Thyroid gland (tissue), 4 donors: ENCODE data around the gene ERI2. TPM values are rescaled to one million over a fixed set of nuclear protein-coding genes. Genes with fewer than 3 reads are reported as not detected.
"Not testable (repeated sequence)": the region's sequence is repeated elsewhere in the genome, so short reads cannot be mapped to it uniquely, and the experiment has no call there.

ENCODE experiments used
- DNase-seq, 2 donors: peaks; one replicate each; pipeline ENCODE4 v3.0.0-alpha.2; 2019
- H3K27ac ChIP-seq, 3 donors: fragments of 200-600 bp; sonication (generic); 1 replicate in 2 of 3; 2 replicates in 1 of 3; pipeline ENCODE4 v1.5.1; 2016 to 2019; ENCODE audit warnings: mild to moderate bottlenecking in 1 of 3, moderate library complexity in 1 of 3
- H3K27me3 ChIP-seq: fragments of 200-600 bp; sonication (generic); one replicate; pipeline ENCODE4 v1.5.1; 2019
- H3K36me3 ChIP-seq, 2 donors: fragments of 200-600 bp; sonication (generic); one replicate each; pipeline ENCODE4 v1.5.1; 2016 to 2019
- H3K4me1 ChIP-seq, 2 donors: fragments of 200-600 bp; sonication (generic); one replicate each; pipeline ENCODE4 v1.5.1; 2017 to 2019
- H3K4me3 ChIP-seq, 3 donors: fragments of 200-600 bp; sonication (generic); replicated peaks in 1 of 3; 1 replicate in 2 of 3; 2 replicates in 1 of 3; pipeline ENCODE4 v1.5.1; 2016; ENCODE audit warnings: mild to moderate bottlenecking in 1 of 3
- H3K9me3 ChIP-seq: fragments of 200-600 bp; sonication (generic); one replicate; pipeline ENCODE4 v1.5.1; 2017
- CTCF ChIP-seq, 6 experiments: fragments of 200-600 bp in 3 of 6; fragments of 450-650 bp in 3 of 6; sonication (generic) in 3 of 6; IDR thresholded peaks; one replicate each; pipeline ENCODE4 v1.5.1; 2016 to 2019; ENCODE audit warnings: antibody characterized with exemption in 6 of 6, mild to moderate bottlenecking in 2 of 6, inconsistent platforms in 1 of 6, moderate library complexity in 1 of 6
- POLR2A ChIP-seq, 2 donors: fragments of 450-650 bp; IDR thresholded peaks; one replicate each; pipeline ENCODE4 v1.6.1; 2017; ENCODE audit warnings: antibody characterized with exemption in 2 of 2, mild to moderate bottlenecking in 2 of 2, moderate library complexity in 1 of 2
- WGBS, 2 donors: methylation state at CpG; one replicate each; pipeline ENCODE4 v1.1.5; 2017; 5-methylcytosine and 5-hydroxymethylcytosine counted together
- intact Hi-C: fragments of 100-400 bp; cut with DNase I; formaldehyde crosslinking; loops from one replicate; pipeline ENCODE4 v1.15.1; 2023
- total RNA-seq, 4 donors: library from RNA; depleted of rRNA; stranded (reverse); fragments of >200 nt; gene quantifications; one replicate each; pipeline ENCODE4 v1.2.3, GENCODE V29; 2016

The ERI2 gene
- total RNA-seq, 4 donors from 2014 or later = 22.2 to 31.4 (median 25.3) TPM

DNA sequence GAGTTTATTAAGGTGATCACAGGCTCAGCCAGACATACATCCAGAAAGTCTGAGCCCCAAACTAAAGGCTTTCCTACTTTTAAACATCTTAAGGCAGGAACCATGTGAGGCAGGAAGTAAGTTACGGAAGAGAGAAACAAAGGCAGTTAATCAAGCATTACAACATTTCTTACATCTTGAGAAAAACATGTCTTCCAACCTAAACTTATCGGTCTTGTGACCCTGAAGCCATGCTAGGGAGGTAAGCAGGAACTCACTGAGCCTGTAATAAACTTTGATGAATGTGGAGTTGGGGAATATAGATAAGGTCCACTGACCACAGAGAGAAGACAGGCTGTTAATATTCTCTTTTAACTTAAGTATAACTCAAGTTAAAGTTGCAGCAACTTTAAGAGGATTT is 45.9 kb downstream of the ERI2 start:
- H3K27ac ChIP-seq = no peak overlapping the region
- peaks cover 0 to 4% of the 10 kb centered on the region in 2 donors for H3K4me1 ChIP-seq
- TF ChIP-seq POLR2A (IDR thresholded peaks at IDR 0.05) (no peak), CTCF (IDR thresholded peaks at IDR 0.05) (no peak)
- H3K27me3 ChIP-seq = no peaks in the 10 kb centered on the region
- no peaks in the 10 kb centered on the region for H3K9me3 ChIP-seq
- no peak overlapping the region for H3K4me3 ChIP-seq
- intact Hi-C loops = no loop called here
- 82 to 91% methylated on average over 2 of the region's 2 CpGs for WGBS, 2 donors
- no peaks in the 10 kb centered on the region for H3K36me3 ChIP-seq
- no peak for DNase-seq

GRCh38 chr16:20755799-20756198 is 50.5 kb downstream of the ERI2 start:
- H3K36me3 ChIP-seq, H3K4me3 ChIP-seq, H3K27me3 ChIP-seq, H3K4me1 ChIP-seq, DNase-seq, H3K9me3 ChIP-seq, intact Hi-C loops, H3K27ac ChIP-seq: not testable (repeated sequence)
- WGBS, 2 donors = 100% methylated on average over 1 of the region's 5 CpGs; no CpG with 5 or more reads in 1 of the 2 donors

DNA sequence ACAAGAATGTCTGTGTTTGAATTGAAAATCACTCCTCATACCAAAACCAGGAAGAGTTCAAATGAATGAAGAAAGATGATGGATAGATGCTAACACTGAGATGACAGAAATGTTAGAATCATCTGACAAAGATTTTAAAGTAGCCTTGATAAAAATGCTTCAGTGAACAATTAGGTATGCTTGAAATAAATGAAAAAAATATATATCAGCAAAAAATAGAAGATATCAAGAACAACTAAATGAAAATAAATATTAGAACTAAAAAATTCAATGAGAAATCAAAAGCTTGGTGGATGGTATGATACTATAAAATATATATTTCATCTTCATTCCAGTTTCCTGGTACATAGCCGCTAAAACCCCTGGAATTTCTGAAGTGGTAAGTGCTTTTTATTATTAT is 51.0 kb downstream of the ERI2 start:
- Histone ChIP-seq H3K27ac (no peak overlapping the region), H3K4me1 (no peaks in the 10 kb centered on the region), H3K4me3 (no peak overlapping the region), H3K36me3 (no peaks in the 10 kb centered on the region), H3K9me3 (no peaks in the 10 kb centered on the region), H3K27me3 (no peaks in the 10 kb centered on the region)
- DNase-seq = no peak
- no peak for TF ChIP-seq CTCF (IDR thresholded peaks at IDR 0.05)
- no peak for TF ChIP-seq POLR2A (IDR thresholded peaks at IDR 0.05)
- 83 to 84% methylated on average over 1 of the region's 1 CpG for WGBS, 2 donors
- intact Hi-C loops = no loop called here

- intact Hi-C loops = no loop called here
- H3K36me3 ChIP-seq = no peaks in the 10 kb centered on the region
- TF ChIP-seq CTCF (IDR thresholded peaks at IDR 0.05) (no peak), POLR2A (IDR thresholded peaks at IDR 0.05) (no peak)
- H3K27ac ChIP-seq = no peak overlapping the region
- no peaks in the 10 kb centered on the region for H3K9me3 ChIP-seq
- WGBS, 2 donors = 68 to 72% methylated on average over 1 of the region's 1 CpG
- H3K27me3 ChIP-seq = no peaks in the 10 kb centered on the region
- H3K4me1 ChIP-seq = no peaks in the 10 kb centered on the region
- DNase-seq = no peak
- no peak overlapping the region for H3K4me3 ChIP-seq
Measured at GRCh38 chr16:20753727-20754126, 52.5 kb downstream of the ERI2 start.

GRCh38 chr16:20750558-20750957 is 55.7 kb downstream of the ERI2 start:
- intact Hi-C loops = no loop called here
- H3K4me3 ChIP-seq = no peak overlapping the region
- H3K36me3 ChIP-seq = no peaks in the 10 kb centered on the region
- WGBS, 2 donors = 75 to 88% methylated on average over 1 of the region's 1 CpG
- H3K27me3 ChIP-seq = no peaks in the 10 kb centered on the region
- no peaks in the 10 kb centered on the region for H3K9me3 ChIP-seq
- H3K4me1 ChIP-seq = no peaks in the 10 kb centered on the region
- DNase-seq = no peak
- no peak overlapping the region for H3K27ac ChIP-seq
- TF ChIP-seq CTCF (IDR thresholded peaks at IDR 0.05) = no peak
- TF ChIP-seq POLR2A (IDR thresholded peaks at IDR 0.05) = no peak

- TF ChIP-seq CTCF (IDR thresholded peaks at IDR 0.05) (no peak), POLR2A (IDR thresholded peaks at IDR 0.05) (no peak)
- no peak overlapping the region for H3K4me3 ChIP-seq
- no peak overlapping the region for H3K27ac ChIP-seq
- no peaks in the 10 kb centered on the region for H3K4me1 ChIP-seq
- intact Hi-C loops = no loop called here
- H3K36me3 ChIP-seq = no peaks in the 10 kb centered on the region
- no peaks in the 10 kb centered on the region for H3K27me3 ChIP-seq
- no peaks in the 10 kb centered on the region for H3K9me3 ChIP-seq
- no peak for DNase-seq
- WGBS, 2 donors = 88 to 100% methylated on average over 1 of the region's 1 CpG
Measured at GRCh38 chr16:20749474-20749873, 56.8 kb downstream of the ERI2 start.
